Measurements from ENCODE around the gene TCF12.
A peak's percentile ranks its signal among the peaks of the same experiment; 100 is the strongest.

Gene TCF12

DNA sequence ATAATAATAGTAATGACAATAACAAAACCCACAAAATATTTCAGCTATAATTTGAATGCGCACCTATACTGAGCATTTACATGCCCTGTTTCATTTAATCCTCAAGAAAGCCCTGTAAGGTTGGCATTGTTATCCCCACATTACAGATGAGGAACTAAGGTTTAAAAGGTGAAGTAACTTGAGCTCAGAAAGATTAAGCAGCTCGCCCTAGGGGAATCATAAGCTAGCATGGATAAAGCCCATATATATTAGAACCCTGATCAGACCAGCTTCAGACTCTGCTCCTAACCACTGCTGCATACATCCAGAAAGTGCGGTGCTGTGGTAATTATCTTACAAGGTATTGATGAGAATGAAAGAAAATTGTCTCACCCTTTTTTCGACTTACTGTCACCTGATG is 316.7 kb downstream of the TCF12 start:
- TF ChIP-seq, protein P1, sequence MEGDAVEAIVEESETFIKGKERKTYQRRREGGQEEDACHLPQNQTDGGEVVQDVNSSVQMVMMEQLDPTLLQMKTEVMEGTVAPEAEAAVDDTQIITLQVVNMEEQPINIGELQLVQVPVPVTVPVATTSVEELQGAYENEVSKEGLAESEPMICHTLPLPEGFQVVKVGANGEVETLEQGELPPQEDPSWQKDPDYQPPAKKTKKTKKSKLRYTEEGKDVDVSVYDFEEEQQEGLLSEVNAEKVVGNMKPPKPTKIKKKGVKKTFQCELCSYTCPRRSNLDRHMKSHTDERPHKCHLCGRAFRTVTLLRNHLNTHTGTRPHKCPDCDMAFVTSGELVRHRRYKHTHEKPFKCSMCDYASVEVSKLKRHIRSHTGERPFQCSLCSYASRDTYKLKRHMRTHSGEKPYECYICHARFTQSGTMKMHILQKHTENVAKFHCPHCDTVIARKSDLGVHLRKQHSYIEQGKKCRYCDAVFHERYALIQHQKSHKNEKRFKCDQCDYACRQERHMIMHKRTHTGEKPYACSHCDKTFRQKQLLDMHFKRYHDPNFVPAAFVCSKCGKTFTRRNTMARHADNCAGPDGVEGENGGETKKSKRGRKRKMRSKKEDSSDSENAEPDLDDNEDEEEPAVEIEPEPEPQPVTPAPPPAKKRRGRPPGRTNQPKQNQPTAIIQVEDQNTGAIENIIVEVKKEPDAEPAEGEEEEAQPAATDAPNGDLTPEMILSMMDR (conservative IDR thresholded peaks at IDR 0.05; ENCODE audit: low read length), result no peak
- no peak for DNase-seq (ENCODE audit: low read depth)
- no peak overlapping the region for H3K4me3 ChIP-seq (ENCODE audit: low read length)

DNA sequence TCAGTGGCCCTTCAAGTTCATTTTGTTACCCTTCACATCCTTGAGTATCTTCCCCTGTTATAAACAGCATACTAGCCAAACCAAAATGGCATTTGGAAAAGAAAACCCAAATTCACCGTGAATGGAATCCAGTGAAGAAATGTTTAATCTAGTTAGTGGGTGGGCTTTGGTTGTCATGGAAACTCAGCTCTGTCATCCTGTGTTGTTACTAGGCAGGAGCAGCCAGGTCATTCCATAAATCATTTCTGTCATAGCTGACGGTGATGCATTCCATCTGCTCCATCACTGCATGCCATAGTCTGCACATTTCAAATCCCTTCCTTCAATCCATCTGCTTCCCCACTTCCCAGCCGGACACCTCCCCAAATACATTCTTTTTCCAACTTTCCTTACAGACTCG is 317.4 kb downstream of the TCF12 start:
- H3K4me3 ChIP-seq (ENCODE audit: low read length), result no peak overlapping the region
- DNase-seq (ENCODE audit: low read depth), result peak; percentile 87

DNA sequence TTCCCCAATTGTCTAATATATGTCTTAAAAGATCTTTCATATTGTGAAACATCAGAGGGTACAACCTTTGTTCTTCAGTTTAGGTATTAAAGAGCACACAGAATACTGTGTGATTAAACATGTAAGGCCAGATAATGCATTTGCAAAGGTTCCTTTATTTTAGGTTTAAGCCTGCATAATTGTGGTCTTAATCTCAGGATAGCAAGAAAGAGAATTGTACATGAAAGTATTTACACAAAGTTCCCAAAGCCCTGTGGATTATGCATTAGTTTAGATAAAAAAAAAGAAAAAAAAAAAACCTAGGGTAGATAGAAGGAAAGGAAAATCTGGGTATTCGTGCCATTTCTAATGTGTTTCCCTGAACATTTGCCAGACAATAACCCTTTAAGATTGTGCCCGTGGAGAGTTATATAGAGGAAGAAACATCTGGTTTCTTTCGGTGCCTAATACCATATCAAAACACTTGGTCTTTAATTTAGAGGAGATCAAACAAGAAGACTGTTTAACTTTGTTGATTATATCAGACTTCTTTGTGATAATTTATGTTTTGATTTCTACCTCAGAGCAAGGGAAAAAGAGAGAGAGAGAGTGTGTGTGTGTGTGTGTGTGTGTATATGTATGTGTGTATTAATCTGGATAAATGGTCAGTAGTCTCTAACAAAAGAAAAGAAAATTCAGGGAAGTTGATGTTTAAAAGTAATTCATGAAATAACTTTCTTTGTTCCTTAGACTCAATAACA is 318.3 kb downstream of the TCF12 start:
- no peak overlapping the region for H3K4me3 ChIP-seq (ENCODE audit: low read length)
- TF ChIP-seq, protein P1 (conservative IDR thresholded peaks at IDR 0.05; ENCODE audit: low read length), result no peak
- DNase-seq (ENCODE audit: low read depth), result no peak

More for the DNA sequence above, 317.4 kb downstream of the TCF12 start:
- TF ChIP-seq, protein P1 (conservative IDR thresholded peaks at IDR 0.05; ENCODE audit: low read length), result no peak

DNA sequence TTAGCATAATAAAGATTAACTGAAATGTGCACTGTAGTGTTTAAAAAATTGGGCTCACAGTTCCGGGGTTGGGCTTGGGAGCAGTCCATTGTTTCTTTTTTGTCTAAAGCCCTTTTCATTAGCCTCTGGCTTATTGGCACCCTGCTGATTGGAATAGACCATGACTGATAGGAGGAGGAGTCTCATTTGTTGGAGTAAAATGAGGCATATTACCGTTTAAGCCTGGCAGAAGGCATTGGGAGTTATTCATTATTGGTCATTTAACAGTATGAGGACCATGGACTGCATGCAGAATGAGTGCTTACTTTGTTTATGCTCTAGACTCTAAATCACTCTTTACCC is 318.8 kb downstream of the TCF12 start:
- no peak overlapping the region for H3K4me3 ChIP-seq (ENCODE audit: low read length)
- no peak for DNase-seq (ENCODE audit: low read depth)
- TF ChIP-seq, protein P1 (conservative IDR thresholded peaks at IDR 0.05; ENCODE audit: low read length), result no peak

DNA sequence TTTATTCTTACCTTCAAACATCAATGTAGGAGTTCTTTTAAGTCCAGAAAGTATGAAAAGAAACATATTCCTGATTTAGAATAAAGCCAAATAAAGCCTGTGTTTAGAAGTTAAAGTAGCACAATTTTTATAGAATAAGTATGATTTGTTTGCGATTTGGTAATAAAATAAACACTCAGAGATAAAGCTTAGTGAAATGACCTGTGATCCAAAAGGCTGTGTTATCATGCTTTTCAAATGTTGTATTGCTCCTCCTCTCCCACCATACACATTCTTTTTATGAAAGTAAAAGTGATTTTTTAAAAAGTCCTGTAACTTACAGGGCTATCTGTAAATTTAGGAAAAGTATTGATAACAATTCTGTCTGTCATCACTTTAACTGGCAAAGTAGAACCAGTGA is 319.2 kb downstream of the TCF12 start:
- TF ChIP-seq, protein P1 (conservative IDR thresholded peaks at IDR 0.05; ENCODE audit: low read length), result no peak
- no peak overlapping the region for H3K4me3 ChIP-seq (ENCODE audit: low read length)
- no peak for DNase-seq (ENCODE audit: low read depth)

DNA sequence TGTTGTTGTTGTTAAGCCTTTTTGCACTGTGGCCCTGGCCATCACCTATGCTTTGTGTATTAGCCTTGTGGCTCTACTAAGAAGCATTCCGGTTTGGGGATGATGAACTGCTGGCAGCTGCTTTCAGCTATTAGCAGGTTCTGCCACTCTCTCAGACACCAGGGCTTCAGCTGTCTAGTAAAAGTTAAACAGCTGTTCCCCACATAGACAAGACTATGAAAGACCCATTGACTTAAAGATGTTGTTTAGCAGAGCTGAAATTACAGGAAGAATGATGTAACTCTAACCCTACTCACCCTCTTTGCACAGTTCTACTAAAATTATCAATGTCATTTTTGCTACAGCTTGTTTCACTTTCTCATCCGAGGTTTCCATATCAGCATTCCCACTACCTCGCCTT is 326.7 kb downstream of the TCF12 start:
- no peak overlapping the region for H3K4me3 ChIP-seq (ENCODE audit: low read length)
- DNase-seq (ENCODE audit: low read depth), result peak; percentile 35
- TF ChIP-seq, protein P1 (conservative IDR thresholded peaks at IDR 0.05; ENCODE audit: low read length), result no peak

DNA sequence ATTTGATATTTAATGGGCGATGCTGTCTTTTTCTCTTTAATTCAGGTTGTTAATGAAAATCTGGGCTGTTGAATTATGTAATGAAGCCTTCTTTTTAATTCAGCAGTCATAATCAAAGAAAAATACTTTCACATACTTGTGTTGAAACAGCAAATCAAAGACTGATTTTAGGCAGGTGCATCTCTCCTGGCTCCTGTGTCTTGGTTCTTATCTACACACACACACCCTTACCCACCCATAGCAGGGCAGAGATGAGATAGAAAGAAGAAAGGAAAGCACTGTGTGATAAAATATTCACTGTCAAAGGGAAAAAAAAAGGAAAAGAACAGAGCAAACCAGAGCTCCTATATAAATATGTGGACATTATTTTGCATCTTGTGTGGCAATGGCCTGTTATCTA is 327.3 kb downstream of the TCF12 start:
- no peak for DNase-seq (ENCODE audit: low read depth)
- H3K4me3 ChIP-seq (ENCODE audit: low read length), result no peak overlapping the region
- TF ChIP-seq, protein P1 (conservative IDR thresholded peaks at IDR 0.05; ENCODE audit: low read length), result no peak
